OCI-LY3 (cell line): ENCODE results near the gene HSFX3.

Experiments used
- EZH2phosphoT487 ChIP-seq: fragments of 200-600 bp; shearing (Covaris generic); IDR thresholded peaks from 2 replicates; pipeline ENCODE4 v1.6.1; 2018; ENCODE audit warnings: antibody characterized with exemption, mixed run types, low read depth
- TF ChIP-seq, protein P1 (sequence below): fragments of 200-600, 300-600 bp; sonication (generic); IDR thresholded peaks from 2 replicates; pipeline ENCODE4 v1.5.1; 2014; ENCODE audit warnings: antibody characterized with exemption, low read length, low read depth

- TF ChIP-seq, protein P1, sequence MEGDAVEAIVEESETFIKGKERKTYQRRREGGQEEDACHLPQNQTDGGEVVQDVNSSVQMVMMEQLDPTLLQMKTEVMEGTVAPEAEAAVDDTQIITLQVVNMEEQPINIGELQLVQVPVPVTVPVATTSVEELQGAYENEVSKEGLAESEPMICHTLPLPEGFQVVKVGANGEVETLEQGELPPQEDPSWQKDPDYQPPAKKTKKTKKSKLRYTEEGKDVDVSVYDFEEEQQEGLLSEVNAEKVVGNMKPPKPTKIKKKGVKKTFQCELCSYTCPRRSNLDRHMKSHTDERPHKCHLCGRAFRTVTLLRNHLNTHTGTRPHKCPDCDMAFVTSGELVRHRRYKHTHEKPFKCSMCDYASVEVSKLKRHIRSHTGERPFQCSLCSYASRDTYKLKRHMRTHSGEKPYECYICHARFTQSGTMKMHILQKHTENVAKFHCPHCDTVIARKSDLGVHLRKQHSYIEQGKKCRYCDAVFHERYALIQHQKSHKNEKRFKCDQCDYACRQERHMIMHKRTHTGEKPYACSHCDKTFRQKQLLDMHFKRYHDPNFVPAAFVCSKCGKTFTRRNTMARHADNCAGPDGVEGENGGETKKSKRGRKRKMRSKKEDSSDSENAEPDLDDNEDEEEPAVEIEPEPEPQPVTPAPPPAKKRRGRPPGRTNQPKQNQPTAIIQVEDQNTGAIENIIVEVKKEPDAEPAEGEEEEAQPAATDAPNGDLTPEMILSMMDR = no peak
- no peak for TF ChIP-seq EZH2phosphoT487
Measured at GRCh38 chrX:149528381-149528780, 21.3 kb downstream of the HSFX3 start.
